SK-N-SH (cell line): ENCODE results near the gene ZNF354C.

Source experiments
- CTCF ChIP-seq: fragments of 200-600 bp; sonication (generic); IDR thresholded peaks from 2 replicates; pipeline ENCODE4 v1.6.1; 2017; ENCODE audit warnings: antibody characterized with exemption, mild to moderate bottlenecking, moderate library complexity
- ELF1 ChIP-seq: IDR thresholded peaks from 2 replicates; pipeline ENCODE4 v1.4.0; 2012
- FOXM1 ChIP-seq: IDR thresholded peaks from 2 replicates; pipeline ENCODE4 v1.4.0; 2012; ENCODE audit warnings: low read depth, mild to moderate bottlenecking
- GABPA ChIP-seq: IDR thresholded peaks from 2 replicates; pipeline ENCODE4 v1.4.0; 2012; ENCODE audit warnings: low read depth, mild to moderate bottlenecking
- GATA2 ChIP-seq: sonication (generic); formaldehyde crosslinking; IDR thresholded peaks from 2 replicates; pipeline ENCODE4 v1.5.0; 2020; ENCODE audit warnings: mild to moderate bottlenecking, missing genetic modification reagents
- NFIC ChIP-seq: IDR thresholded peaks from 2 replicates; pipeline ENCODE4 v1.4.0; 2012; ENCODE audit warnings: borderline replicate concordance
- POLR2AphosphoS5 ChIP-seq: IDR thresholded peaks from 2 replicates; pipeline ENCODE4 v1.6.1; 2012; ENCODE audit warnings: low read depth, low read length
- RAD21 ChIP-seq: IDR thresholded peaks from 2 replicates; pipeline ENCODE4 v1.6.1; 2012; ENCODE audit warnings: mild to moderate bottlenecking, low read length
- REST ChIP-seq: IDR thresholded peaks from 2 replicates; pipeline ENCODE4 v1.6.1; 2012; ENCODE audit warnings: mild to moderate bottlenecking, low read depth, low read length, moderate library complexity
- TEAD4 ChIP-seq: IDR thresholded peaks from 2 replicates; pipeline ENCODE4 v1.4.0; 2012; ENCODE audit warnings: mild to moderate bottlenecking, borderline replicate concordance; ENCODE audit not compliant: insufficient read depth
- YY1 ChIP-seq: IDR thresholded peaks from 2 replicates; pipeline ENCODE4 v1.4.0; 2012; ENCODE audit warnings: low read depth, mild to moderate bottlenecking

- no peak for TF ChIP-seq CTCF
- no peak for TF ChIP-seq RAD21
- TF ChIP-seq ELF1 = no peak
- no peak for TF ChIP-seq GATA2 (CRISPR knock-in tag)
- TF ChIP-seq POLR2AphosphoS5 = no peak
- TF ChIP-seq TEAD4 = no peak
- no peak for TF ChIP-seq YY1
- TF ChIP-seq NFIC = no peak
- no peak for TF ChIP-seq GABPA
- no peak for TF ChIP-seq FOXM1
- no peak for TF ChIP-seq REST
These were observed 70.0 kb downstream of the ZNF354C start for GRCh38 chr5:179130101-179130681.
